GM19025 (cell line): Measurements from ENCODE around the gene TMEM127.

ENCODE experiments used
- ATAC-seq: cut with Tn5 transposase; IDR thresholded peaks from one replicate; pipeline ENCODE4 v1.9.1; 2021; ENCODE audit warnings: mild to moderate bottlenecking, low read depth, moderate library complexity; ENCODE audit not compliant: unreplicated experiment

Gene TMEM127

DNA sequence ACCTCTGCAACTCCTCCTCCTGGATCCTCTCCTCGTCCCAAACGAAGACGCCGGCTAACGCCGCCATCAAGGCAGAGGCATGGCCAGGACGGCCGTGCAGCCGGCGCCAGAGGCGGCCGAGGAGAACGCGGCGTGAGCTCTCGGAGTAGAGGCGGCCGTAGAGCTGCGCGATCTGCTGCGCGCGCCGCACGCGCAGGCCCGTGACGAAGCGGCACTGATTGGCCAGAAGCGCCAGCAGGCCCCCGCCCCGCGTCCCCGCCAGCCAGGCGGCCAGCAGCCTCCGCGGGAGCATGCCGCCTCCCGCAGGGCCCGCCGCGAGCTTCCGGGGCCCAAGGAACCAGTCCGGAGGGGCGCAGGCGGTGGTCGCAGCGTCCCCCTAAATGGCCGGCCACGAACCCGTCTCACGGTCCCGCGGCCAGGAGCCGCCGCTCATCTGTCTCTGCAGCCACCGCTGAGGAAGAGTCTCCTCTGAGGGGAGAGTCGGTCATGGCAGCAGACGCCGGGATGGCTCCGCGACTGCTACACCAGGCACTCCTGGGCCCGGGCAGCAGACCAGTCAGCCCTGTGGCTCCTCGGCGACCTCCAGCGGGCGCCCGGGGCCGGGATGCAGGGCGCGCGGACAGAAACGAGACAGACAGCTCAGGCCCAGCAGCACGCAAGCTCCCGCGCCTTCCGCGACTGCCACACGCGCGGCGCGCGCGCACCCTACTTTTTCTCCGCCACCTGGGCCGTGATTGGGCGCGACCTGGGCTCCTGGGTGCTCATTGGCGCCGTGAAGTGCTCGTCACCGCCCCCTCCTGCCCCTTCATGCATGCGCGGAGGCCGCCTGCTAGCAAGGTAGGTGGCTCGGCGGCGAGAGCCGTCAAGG, 57.4 kb downstream of the TMEM127 start, which contains the start of gene STARD7:
Gene STARD7 (minus strand): TSS at position 685 of the 868 bp plus-strand sequence. CDS start 393 bp downstream, at position 292.
- peak; percentile 87 for ATAC-seq

GRCh38 chr2:96207774-96208142, 58.0 kb downstream of the TMEM127 start:
- ATAC-seq = no peak

DNA sequence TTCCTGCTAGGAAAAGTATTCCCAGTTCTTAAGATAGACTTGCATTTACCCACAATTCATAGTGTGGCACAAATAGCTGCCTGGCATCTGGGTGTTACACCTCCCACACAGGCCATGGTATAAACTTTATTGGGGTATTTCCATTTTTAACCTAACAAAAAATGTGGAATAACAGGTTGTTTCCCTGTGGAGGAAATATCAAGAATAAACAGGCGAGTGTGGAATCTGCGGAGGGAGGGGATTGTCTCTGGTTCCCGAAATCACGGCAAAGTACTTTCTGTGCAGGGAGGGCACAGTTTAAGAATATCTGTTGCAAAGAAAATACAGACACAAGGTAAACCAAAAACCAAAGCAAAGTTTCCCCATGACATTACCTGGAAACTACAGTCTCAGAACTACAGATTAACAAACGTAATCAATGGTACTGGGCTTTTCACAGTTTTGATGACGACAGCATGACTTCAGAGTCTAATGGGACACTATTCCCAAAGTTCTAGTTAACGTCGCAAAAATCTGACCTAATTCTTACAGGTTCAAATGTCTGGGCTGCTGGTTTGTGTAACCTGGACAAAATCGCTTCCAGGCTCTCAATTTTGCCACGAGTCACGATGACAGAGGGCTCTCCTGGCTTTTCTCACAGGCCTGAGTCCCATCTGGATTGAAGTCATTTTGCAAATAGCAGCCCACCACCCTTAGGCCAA, 58.6 kb downstream of the TMEM127 start:
- ATAC-seq = no peak

- no peak for ATAC-seq
Measured at GRCh38 chr2:96205888-96206287, 59.9 kb downstream of the TMEM127 start.

- ATAC-seq = no peak
Measured at GRCh38 chr2:96204836-96205624, 60.8 kb downstream of the TMEM127 start.

- ATAC-seq = no peak
Measured at GRCh38 chr2:96203130-96204028, 62.4 kb downstream of the TMEM127 start.

- ATAC-seq = no peak
Measured at GRCh38 chr2:96202152-96202854, 63.5 kb downstream of the TMEM127 start.

DNA sequence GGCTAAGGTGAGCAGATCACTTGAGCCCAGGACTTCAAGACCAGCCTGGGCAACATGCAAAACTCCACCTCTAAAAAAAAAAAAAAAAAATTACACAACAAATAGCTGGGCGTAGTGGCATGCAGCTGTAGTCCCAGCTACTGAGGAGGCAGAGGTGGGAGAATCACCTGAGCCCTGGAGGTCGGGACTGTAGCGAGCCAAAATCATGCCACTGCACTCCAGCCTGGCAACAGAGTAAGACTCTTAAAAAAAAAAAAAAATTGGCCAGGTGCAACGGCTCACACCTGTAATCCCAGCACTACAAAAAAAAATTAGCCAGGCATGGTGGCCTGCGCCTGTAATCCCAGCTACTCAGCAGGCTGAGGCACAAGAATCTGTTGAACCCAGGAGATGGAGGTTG, 64.5 kb downstream of the TMEM127 start:
- ATAC-seq = no peak

DNA sequence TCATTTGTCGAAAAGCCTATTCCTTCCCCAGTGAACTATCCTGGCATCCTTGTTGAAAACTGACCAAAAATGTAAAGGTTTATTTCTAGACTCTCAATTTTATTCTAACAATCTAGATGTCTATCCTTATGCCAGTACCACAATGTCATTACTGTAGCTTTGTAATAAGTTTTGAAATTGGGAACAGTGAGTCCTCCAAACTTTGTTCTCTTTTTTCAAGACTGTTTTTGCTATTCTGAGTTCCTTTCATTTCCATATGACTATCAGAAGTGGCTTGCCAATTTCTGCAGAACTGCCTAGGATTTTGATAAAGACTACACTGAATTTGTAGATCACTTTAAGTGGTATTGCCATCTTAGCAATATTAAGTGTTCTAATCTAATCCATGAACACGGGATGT, 66.9 kb downstream of the TMEM127 start:
- no peak for ATAC-seq
